GM11168 (cell line): Measurements from ENCODE around the gene TBX4.

Source experiments
- in situ Hi-C: fragments of 300-500 bp; cut with MboI; formaldehyde crosslinking; loops from one replicate; pipeline ENCODE4 v1.12.0; 2022; ENCODE audit warnings: low sequenced_read_pairs; ENCODE audit not compliant: unreplicated experiment

TBX4 gene

GRCh38 chr17:61425682-61426481 lies 26.3 kb upstream of the TBX4 start:
- in situ Hi-C loops = loop anchor here (25.0 kb wide), 1 partner anchor 411 kb away; no protein-coding TSS in a partner anchor

GRCh38 chr17:61426482-61427304 lies 25.5 kb upstream of the TBX4 start:
- in situ Hi-C loops = loop anchor here (25.0 kb wide), 1 partner anchor 411 kb away; no protein-coding TSS in a partner anchor

GRCh38 chr17:61427567-61427966 lies 24.7 kb upstream of the TBX4 start:
- in situ Hi-C loops = loop anchor here (25.0 kb wide), 1 partner anchor 410 kb away; no protein-coding TSS in a partner anchor

- in situ Hi-C loops = loop anchor here (25.0 kb wide), 1 partner anchor 408 kb away; no protein-coding TSS in a partner anchor
These were observed 22.9 kb upstream of the TBX4 start for GRCh38 chr17:61429274-61429673.

GRCh38 chr17:61429831-61430230 lies 22.4 kb upstream of the TBX4 start:
- in situ Hi-C loops = loop anchor here (25.0 kb wide), 1 partner anchor 407 kb away; no protein-coding TSS in a partner anchor

GRCh38 chr17:61431594-61432311 lies 20.5 kb upstream of the TBX4 start:
- in situ Hi-C loops = loop anchor here (25.0 kb wide), 1 partner anchor 406 kb away; no protein-coding TSS in a partner anchor

GRCh38 chr17:61436273-61436672 lies 15.9 kb upstream of the TBX4 start:
- in situ Hi-C loops = loop anchor here (25.0 kb wide), 1 partner anchor 401 kb away; no protein-coding TSS in a partner anchor

- in situ Hi-C loops = loop anchor here (25.0 kb wide), 1 partner anchor 400 kb away; no protein-coding TSS in a partner anchor
These were observed 15.1 kb upstream of the TBX4 start for GRCh38 chr17:61436995-61437704.

- in situ Hi-C loops = loop anchor here (25.0 kb wide), 1 partner anchor 397 kb away; no protein-coding TSS in a partner anchor
These were observed 11.5 kb upstream of the TBX4 start for GRCh38 chr17:61440697-61441096.

GRCh38 chr17:61441507-61441906 lies 10.7 kb upstream of the TBX4 start:
- in situ Hi-C loops = loop anchor here (25.0 kb wide), 1 partner anchor 396 kb away; no protein-coding TSS in a partner anchor

GRCh38 chr17:61442136-61442775 lies 10.0 kb upstream of the TBX4 start:
- in situ Hi-C loops = loop anchor here (25.0 kb wide), 1 partner anchor 395 kb away; no protein-coding TSS in a partner anchor

GRCh38 chr17:61442878-61443474 lies 9.2 kb upstream of the TBX4 start:
- in situ Hi-C loops = loop anchor here (25.0 kb wide), 1 partner anchor 394 kb away; no protein-coding TSS in a partner anchor

GRCh38 chr17:61443475-61443882 lies 8.7 kb upstream of the TBX4 start:
- in situ Hi-C loops = loop anchor here (25.0 kb wide), 1 partner anchor 394 kb away; no protein-coding TSS in a partner anchor

- in situ Hi-C loops = loop anchor here (25.0 kb wide), 1 partner anchor 393 kb away; no protein-coding TSS in a partner anchor
These were observed 8.1 kb upstream of the TBX4 start for GRCh38 chr17:61444075-61444474.

GRCh38 chr17:61444831-61445230 lies 7.4 kb upstream of the TBX4 start:
- in situ Hi-C loops = loop anchor here (25.0 kb wide), 1 partner anchor 392 kb away; no protein-coding TSS in a partner anchor

- in situ Hi-C loops = loop anchor here (25.0 kb wide), 1 partner anchor 390 kb away; no protein-coding TSS in a partner anchor
These were observed 4.9 kb upstream of the TBX4 start for GRCh38 chr17:61447358-61447757.

- in situ Hi-C loops = loop anchor here (25.0 kb wide), 1 partner anchor 389 kb away; no protein-coding TSS in a partner anchor
These were observed 4.2 kb upstream of the TBX4 start for GRCh38 chr17:61448042-61448441.

GRCh38 chr17:61449140-61449539 lies 3.1 kb upstream of the TBX4 start:
- in situ Hi-C loops = loop anchor here (25.0 kb wide), 1 partner anchor 388 kb away; no protein-coding TSS in a partner anchor
